Measurements from ENCODE around the gene FBXO3. TPM values are rescaled to one million over a fixed set of nuclear protein-coding genes. Genes with fewer than 3 reads are reported as not detected.
A peak's percentile ranks its signal among the peaks of the same experiment; 100 is the strongest.

Gene FBXO3
- total and polyA plus RNA-seq, 2 of the 13 experiments (the other 11 are each of a cell fraction or from before 2014, with no cell fraction given), result 20.4 to 27.6 TPM

- TF ChIP-seq PAXIP1 (CRISPR knock-in tag; conservative IDR thresholded peaks at IDR 0.05), result peak; percentile 89
- no peak for TF ChIP-seq ZNF557 (CRISPR knock-in tag; IDR thresholded peaks at IDR 0.05)
- TF ChIP-seq GATAD2A (CRISPR knock-in tag; IDR thresholded peaks at IDR 0.05), result peak; percentile 64; the same call in 1 of the 2 replicates
- TF ChIP-seq ZNF282 (IDR thresholded peaks at IDR 0.05; ENCODE audit: partially characterized antibody), result no peak
- TF ChIP-seq ZFYVE20 (CRISPR knock-in tag; IDR thresholded peaks at IDR 0.05; ENCODE audit: borderline replicate concordance, low read depth), result no peak
- no peak for TF ChIP-seq CBX2 (IDR thresholded peaks at IDR 0.05; ENCODE audit: low read depth, low read length)
- no peak for TF ChIP-seq CBX2 (CRISPR knock-in tag; IDR thresholded peaks at IDR 0.05; ENCODE audit: low read depth)
- no peak; the same call in 1 of the 2 replicates for TF ChIP-seq HMGXB3 (CRISPR knock-in tag; IDR thresholded peaks at IDR 0.05; ENCODE audit: borderline replicate concordance)
- no peak for TF ChIP-seq U2AF2 (IDR thresholded peaks at IDR 0.05; ENCODE audit: low read depth, low read length)
- no peak for TF ChIP-seq KMT2A (CRISPR knock-in tag; IDR thresholded peaks at IDR 0.05)
- no peak for TF ChIP-seq CREB1 (IDR thresholded peaks at IDR 0.05)
- TF ChIP-seq CREB1 (CRISPR knock-in tag; IDR thresholded peaks at IDR 0.05), result 0 out of 2 replicates have a peak, but pooled peaks have one; percentile 21
- TF ChIP-seq ZNF713 (CRISPR knock-in tag; IDR thresholded peaks at IDR 0.05), result no peak
- TF ChIP-seq ZBTB34 (CRISPR knock-in tag; IDR thresholded peaks at IDR 0.05), result no peak; the same call in 1 of the 2 replicates
- no peak for TF ChIP-seq TERF1 (CRISPR knock-in tag; IDR thresholded peaks at IDR 0.05)
- no peak for TF ChIP-seq HNRNPL (IDR thresholded peaks at IDR 0.05; ENCODE audit: low read depth, low read length)
- no peak for TF ChIP-seq RFXAP (CRISPR knock-in tag; IDR thresholded peaks at IDR 0.05; ENCODE audit: borderline replicate concordance)
- no peak for TF ChIP-seq TIGD3 (CRISPR knock-in tag; IDR thresholded peaks at IDR 0.05; ENCODE audit: borderline replicate concordance)
Observed at GRCh38 chr11:33691066-33691864, 83.1 kb downstream of the FBXO3 start (continued).

Measured in HepG2 (cell line).